Loucy (cell line): Measurements from ENCODE around the gene PITPNB.
A peak's percentile ranks its signal among the peaks of the same experiment; 100 is the strongest.

ENCODE experiments used
- H2AFZ ChIP-seq: fragments of 200-600 bp; sonication (generic); 2 replicates; pipeline ENCODE4 v1.6.0; 2016; ENCODE audit warnings: antibody characterized with exemption, mild to moderate bottlenecking, low read length, moderate library complexity
- H3F3A ChIP-seq: fragments of 200-600 bp; 2 replicates; pipeline ENCODE4 v1.6.0; 2016; ENCODE audit warnings: antibody characterized with exemption, low read depth, mild to moderate bottlenecking
- H3K27me3 ChIP-seq: fragments of 200-600 bp; sonication (generic); 2 replicates; pipeline ENCODE4 v1.6.1; 2014; ENCODE audit warnings: low read length, mild to moderate bottlenecking; ENCODE audit not compliant: insufficient read depth, poor library complexity, severe bottlenecking
- H3K36me3 ChIP-seq: fragments of 200-600 bp; sonication (generic); 2 replicates; pipeline ENCODE4 v1.6.1; 2016; ENCODE audit warnings: low read length; ENCODE audit not compliant: insufficient read depth
- H3K4me1 ChIP-seq: fragments of 200-600 bp; sonication (generic); 2 replicates; pipeline ENCODE4 v1.5.1; 2014; ENCODE audit warnings: low read length, mild to moderate bottlenecking; ENCODE audit not compliant: insufficient read depth, poor library complexity, severe bottlenecking
- H3K4me2 ChIP-seq: fragments of 200-600 bp; sonication (generic); 2 replicates; pipeline ENCODE4 v1.6.0; 2014; ENCODE audit warnings: antibody characterized with exemption, low read length, low read depth, mild to moderate bottlenecking; ENCODE audit not compliant: poor library complexity, severe bottlenecking
- H3K4me3 ChIP-seq: fragments of 200-600 bp; sonication (generic); 2 replicates; pipeline ENCODE4 v1.5.1; 2014; ENCODE audit warnings: low read length, mild to moderate bottlenecking, mixed read lengths; ENCODE audit not compliant: poor library complexity, severe bottlenecking
- H3K79me2 ChIP-seq: fragments of 200-600 bp; sonication (generic); 2 replicates; pipeline ENCODE4 v1.6.1; 2014; ENCODE audit warnings: low read length; ENCODE audit not compliant: insufficient read depth
- H3K9ac ChIP-seq: fragments of 200-600 bp; sonication (generic); 2 replicates; pipeline ENCODE4 v1.6.0; 2014; ENCODE audit warnings: mild to moderate bottlenecking, low read depth, low read length, moderate library complexity; ENCODE audit not compliant: poor library complexity, severe bottlenecking
- H3K9me2 ChIP-seq: fragments of 200-600 bp; sonication (generic); replicated peaks from 2 replicates; pipeline ENCODE4 v1.6.1; 2016; ENCODE audit warnings: low read depth, low read length, mixed read lengths
- H3K9me3 ChIP-seq: fragments of 200-600 bp; sonication (generic); 2 replicates; pipeline ENCODE4 v1.6.1; 2014; ENCODE audit warnings: mild to moderate bottlenecking, antibody characterized with exemption, low read length, low read depth; ENCODE audit not compliant: insufficient read depth
- H4K20me1 ChIP-seq: fragments of 200-600 bp; sonication (generic); 2 replicates; pipeline ENCODE4 v1.6.0; 2014; ENCODE audit warnings: antibody characterized with exemption, low read length, mild to moderate bottlenecking; ENCODE audit not compliant: insufficient read depth, poor library complexity, severe bottlenecking
- CTCF ChIP-seq: fragments of 200-600 bp; sonication (generic); conservative IDR thresholded peaks from 2 replicates; pipeline ENCODE4 v1.5.1; 2014; ENCODE audit warnings: mild to moderate bottlenecking, antibody characterized with exemption, low read length
- EZH2phosphoT487 ChIP-seq: fragments of 200-600 bp; IDR thresholded peaks from 2 replicates; pipeline ENCODE4 v1.6.1; 2018; ENCODE audit warnings: antibody characterized with exemption, mild to moderate bottlenecking, moderate library complexity, borderline replicate concordance

PITPNB gene

GRCh38 chr22:27879923-27880322 lies 39.1 kb downstream of the PITPNB start:
- Histone ChIP-seq H2AFZ (no peak overlapping the region), H3K79me2 (peaks cover 42% of the 10 kb centered on the region; the same call in 1 of the 2 replicates), H3F3A (no peaks in the 10 kb centered on the region), H4K20me1 (peaks cover 27% of the 10 kb centered on the region), H3K9ac (no peak overlapping the region), H3K4me1 (peaks cover 17% of the 10 kb centered on the region), H3K27me3 (no peaks in the 10 kb centered on the region), H3K4me3 (no peak overlapping the region), H3K4me2 (no peak overlapping the region), H3K9me3 (no peaks in the 10 kb centered on the region), H3K36me3 (peaks cover 11% of the 10 kb centered on the region; the same call in 1 of the 2 replicates), H3K9me2 (no peaks in the 10 kb centered on the region)
- TF ChIP-seq EZH2phosphoT487 (no peak), CTCF (peak; percentile 69)

- Histone ChIP-seq H4K20me1 (peaks cover 27% of the 10 kb centered on the region), H3K4me1 (peaks cover 17% of the 10 kb centered on the region), H3K79me2 (peaks cover 48% of the 10 kb centered on the region; the same call in 1 of the 2 replicates), H3K36me3 (peaks cover 4% of the 10 kb centered on the region; the same call in 1 of the 2 replicates), H3K4me2 (no peak overlapping the region), H3K4me3 (no peak overlapping the region), H2AFZ (no peak overlapping the region), H3K9me2 (no peaks in the 10 kb centered on the region), H3K9me3 (no peaks in the 10 kb centered on the region), H3F3A (no peaks in the 10 kb centered on the region), H3K27me3 (no peaks in the 10 kb centered on the region), H3K9ac (no peak overlapping the region)
- no peak for TF ChIP-seq EZH2phosphoT487
- TF ChIP-seq CTCF, result no peak
Measured at GRCh38 chr22:27878541-27878940, 40.5 kb downstream of the PITPNB start.

GRCh38 chr22:27877501-27877900 lies 41.6 kb downstream of the PITPNB start:
- H3K4me2 ChIP-seq, result no peak overlapping the region
- H4K20me1 ChIP-seq, result peaks cover 27% of the 10 kb centered on the region
- no peaks in the 10 kb centered on the region for H3K9me3 ChIP-seq

More at GRCh38 chr22:27877501-27877900, 41.6 kb downstream of the PITPNB start:
- Histone ChIP-seq H3F3A (no peaks in the 10 kb centered on the region), H3K9me2 (no peaks in the 10 kb centered on the region), H3K4me3 (no peak overlapping the region), H2AFZ (no peak overlapping the region), H3K4me1 (peaks cover 17% of the 10 kb centered on the region), H3K27me3 (no peaks in the 10 kb centered on the region), H3K79me2 (peaks cover 48% of the 10 kb centered on the region; the same call in 1 of the 2 replicates), H3K9ac (peak overlapping the region; percentile 27), H3K36me3 (peaks cover 13% of the 10 kb centered on the region; the same call in 1 of the 2 replicates)
- TF ChIP-seq CTCF, result no peak
- TF ChIP-seq EZH2phosphoT487, result no peak
